Caco-2 (cell line): Measurements from ENCODE around the gene TMEM117. TPM values are rescaled to one million over a fixed set of nuclear protein-coding genes. Genes with fewer than 3 reads are reported as not detected.

Source experiments
- BruUV-seq: library from RNA; stranded (reverse); fragments of 400-500 nt; replicated peaks from 2 replicates; lab custom pipeline; 2021; lab: Mats Ljungman, UMichigan
- CTCF ChIA-PET: fragments of 300-600 bp; sonication (Branson Sonifier 250); formaldehyde crosslinking; loops from one replicate; lab custom pipeline; 2022; ENCODE audit warnings: antibody characterized with exemption; lab: Charles Lee
- POLR2A ChIA-PET: fragments of 300-600 bp; sonication (Branson Sonifier 250); formaldehyde crosslinking; loops from one replicate; lab custom pipeline; 2022; ENCODE audit warnings: antibody characterized with exemption; lab: Charles Lee
- DNase-seq, 2 experiments: peaks; one replicate each; pipeline versions ENCODE4 v3.0.0 to v3.0.0-alpha.2; 2020 to 2022
- H3K27me3 ChIP-seq: replicated peaks from 2 replicates; pipeline ENCODE4 v1.6.0; 2011; ENCODE audit warnings: low read length; ENCODE audit not compliant: control insufficient read depth, insufficient read depth
- H3K36me3 ChIP-seq: 2 replicates; pipeline ENCODE4 v1.5.1; 2011; ENCODE audit warnings: low read length; ENCODE audit not compliant: control insufficient read depth, insufficient read depth
- H3K4me1 ChIP-seq: fragments of 250-450 bp; sonication (Bioruptor Pico); 2 replicates; pipeline ENCODE4 v1.5.1; 2020; ENCODE audit warnings: mild to moderate bottlenecking
- H3K4me3 ChIP-seq: 2 replicates; pipeline ENCODE4 v1.5.1; 2011; ENCODE audit warnings: low read depth, mild to moderate bottlenecking, control low read depth, low read length
- H3K9me3 ChIP-seq: fragments of 250-450 bp; sonication (Bioruptor Pico); 2 replicates; pipeline ENCODE4 v1.5.1; 2020; ENCODE audit warnings: mild to moderate bottlenecking, moderate library complexity
- H3K27ac Mint-ChIP-seq: one replicate; pipeline ENCODE4 v1.8.0; 2022; ENCODE audit warnings: mixed read lengths; ENCODE audit not compliant: unreplicated experiment
- H3K27me3 Mint-ChIP-seq: one replicate; pipeline ENCODE4 v1.8.0; 2022; ENCODE audit warnings: mixed read lengths; ENCODE audit not compliant: insufficient read depth, unreplicated experiment
- H3K36me3 Mint-ChIP-seq: one replicate; pipeline ENCODE4 v1.8.0; 2022; ENCODE audit warnings: mild to moderate bottlenecking, mixed read lengths; ENCODE audit not compliant: insufficient read depth, unreplicated experiment
- H3K4me1 Mint-ChIP-seq: one replicate; pipeline ENCODE4 v1.8.0; 2022; ENCODE audit warnings: low read depth, mixed read lengths; ENCODE audit not compliant: unreplicated experiment
- H3K4me3 Mint-ChIP-seq: one replicate; pipeline ENCODE4 v1.8.0; 2022; ENCODE audit warnings: mild to moderate bottlenecking, moderate library complexity, mixed read lengths; ENCODE audit not compliant: unreplicated experiment
- H3K9me3 Mint-ChIP-seq: one replicate; pipeline ENCODE4 v1.8.0; 2022; ENCODE audit warnings: mixed read lengths; ENCODE audit not compliant: unreplicated experiment
- intact Hi-C: fragments of 100-400 bp; cut with micrococcal nuclease; formaldehyde crosslinking; loops from one replicate; pipeline ENCODE4 v1.10.0; 2022; ENCODE audit not compliant: unreplicated experiment
- total RNA-seq: library from RNA; stranded (reverse); gene quantifications from 2 replicates; pipeline ENCODE4 v1.2.3, GENCODE V29; 2022
- TF ChIP-seq, protein P1 (sequence below), 2 experiments: fragments of 200-600 bp in 1 of 2; IDR thresholded peaks; 1 replicate in 1 of 2; 2 replicates in 1 of 2; pipeline versions ENCODE4 v1.5.1 to v1.8.0; 2011 to 2022; ENCODE audit warnings: antibody characterized with exemption in 1 of 2, control low read depth in 1 of 2, inconsistent platforms in 1 of 2, low read depth in 1 of 2, low read length in 1 of 2, mild to moderate bottlenecking in 1 of 2, moderate library complexity in 1 of 2; ENCODE audit not compliant: insufficient read depth in 1 of 2, severe bottlenecking in 1 of 2, unreplicated experiment in 1 of 2

Gene TMEM117
- total RNA-seq, 1 experiment from 2014 or later = 34.1 TPM

DNA sequence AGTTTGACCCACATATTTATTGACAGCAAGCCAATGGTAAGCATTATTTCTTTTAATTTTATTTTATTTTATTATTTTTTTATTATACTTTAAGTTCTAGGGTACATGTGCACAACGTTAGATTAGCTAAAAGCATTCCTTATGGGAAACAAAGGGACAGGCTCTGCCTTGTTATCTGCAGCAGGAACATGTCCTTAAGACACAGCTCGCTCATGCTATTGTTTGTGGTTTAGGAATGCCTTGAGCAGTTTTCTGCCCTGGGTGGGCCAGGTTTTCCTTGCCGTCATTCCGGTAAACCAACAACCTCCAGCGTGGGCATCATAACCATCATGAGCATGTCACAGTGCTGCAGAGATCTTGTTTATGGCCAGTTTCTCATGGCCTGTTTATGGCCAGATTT lies 370.2 kb downstream of the TMEM117 start:
- no peaks in the 10 kb centered on the region for H3K36me3 ChIP-seq
- Mint-ChIP-seq H3K4me1 (no peaks in the 10 kb centered on the region), H3K27ac (no peak overlapping the region), H3K4me3 (no peak overlapping the region), H3K36me3 (no peaks in the 10 kb centered on the region), H3K9me3 (peaks cover 28% of the 10 kb centered on the region), H3K27me3 (no peaks in the 10 kb centered on the region)
- no peak for DNase-seq
- H3K9me3 ChIP-seq = peaks cover 11% of the 10 kb centered on the region
- H3K4me1 ChIP-seq = no peaks in the 10 kb centered on the region
- ChIA-PET POLR2A (no interaction called here), CTCF (no interaction called here)
- H3K4me3 ChIP-seq = no peak overlapping the region
- H3K27me3 ChIP-seq = no peaks in the 10 kb centered on the region
- no TSS peak for BruUV-seq
- intact Hi-C loops = no loop called here
- TF ChIP-seq, protein P1, sequence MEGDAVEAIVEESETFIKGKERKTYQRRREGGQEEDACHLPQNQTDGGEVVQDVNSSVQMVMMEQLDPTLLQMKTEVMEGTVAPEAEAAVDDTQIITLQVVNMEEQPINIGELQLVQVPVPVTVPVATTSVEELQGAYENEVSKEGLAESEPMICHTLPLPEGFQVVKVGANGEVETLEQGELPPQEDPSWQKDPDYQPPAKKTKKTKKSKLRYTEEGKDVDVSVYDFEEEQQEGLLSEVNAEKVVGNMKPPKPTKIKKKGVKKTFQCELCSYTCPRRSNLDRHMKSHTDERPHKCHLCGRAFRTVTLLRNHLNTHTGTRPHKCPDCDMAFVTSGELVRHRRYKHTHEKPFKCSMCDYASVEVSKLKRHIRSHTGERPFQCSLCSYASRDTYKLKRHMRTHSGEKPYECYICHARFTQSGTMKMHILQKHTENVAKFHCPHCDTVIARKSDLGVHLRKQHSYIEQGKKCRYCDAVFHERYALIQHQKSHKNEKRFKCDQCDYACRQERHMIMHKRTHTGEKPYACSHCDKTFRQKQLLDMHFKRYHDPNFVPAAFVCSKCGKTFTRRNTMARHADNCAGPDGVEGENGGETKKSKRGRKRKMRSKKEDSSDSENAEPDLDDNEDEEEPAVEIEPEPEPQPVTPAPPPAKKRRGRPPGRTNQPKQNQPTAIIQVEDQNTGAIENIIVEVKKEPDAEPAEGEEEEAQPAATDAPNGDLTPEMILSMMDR (IDR thresholded peaks at IDR 0.05; ENCODE audit: insufficient read depth in 1 of 2, low read depth in 1 of 2, low read length in 1 of 2, severe bottlenecking in 1 of 2, unreplicated experiment in 1 of 2) = no peak

- H3K9me3 ChIP-seq = no peaks in the 10 kb centered on the region; the same call in 1 of the 2 replicates
- no peaks in the 10 kb centered on the region for H3K27me3 Mint-ChIP-seq
- no peaks in the 10 kb centered on the region for H3K4me1 ChIP-seq
- intact Hi-C loops = no loop called here
- no peaks in the 10 kb centered on the region for H3K36me3 ChIP-seq
- no peak for DNase-seq
- TF ChIP-seq, protein P1 (IDR thresholded peaks at IDR 0.05; ENCODE audit: insufficient read depth in 1 of 2, low read depth in 1 of 2, low read length in 1 of 2, severe bottlenecking in 1 of 2, unreplicated experiment in 1 of 2) = no peak
- H3K27me3 ChIP-seq = no peaks in the 10 kb centered on the region
- ChIA-PET POLR2A (no interaction called here), CTCF (no interaction called here)
- no peaks in the 10 kb centered on the region for H3K4me1 Mint-ChIP-seq
- no peaks in the 10 kb centered on the region for H3K9me3 Mint-ChIP-seq
- H3K4me3 ChIP-seq = no peak overlapping the region
- H3K36me3 Mint-ChIP-seq = peaks cover 6% of the 10 kb centered on the region
- no TSS peak for BruUV-seq
- no peak overlapping the region for H3K4me3 Mint-ChIP-seq
- H3K27ac Mint-ChIP-seq = no peak overlapping the region
These were observed 381.4 kb downstream of the TMEM117 start for GRCh38 chr12:44217146-44217883.

DNA sequence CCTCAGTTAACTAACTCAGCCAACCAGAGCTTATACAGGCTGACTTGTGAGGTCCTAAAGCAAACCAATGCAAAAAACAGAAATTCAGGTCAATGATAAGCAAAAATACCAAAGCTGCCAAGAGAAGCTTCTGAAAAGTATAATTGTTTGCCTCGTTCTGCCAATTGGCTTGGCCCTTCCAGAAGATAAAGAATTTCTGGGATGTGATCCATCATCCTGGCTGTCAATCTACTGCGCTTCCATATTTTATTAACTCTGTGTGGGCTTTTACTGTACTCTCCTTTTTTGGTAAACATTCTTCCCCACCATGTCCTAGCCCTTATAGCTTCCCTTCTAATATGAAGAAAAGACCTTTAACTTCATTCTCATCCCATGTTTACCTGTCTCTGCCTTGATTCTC lies 387.9 kb downstream of the TMEM117 start:
- intact Hi-C loops = no loop called here
- Histone ChIP-seq H3K4me3 (no peak overlapping the region), H3K36me3 (no peaks in the 10 kb centered on the region), H3K9me3 (no peaks in the 10 kb centered on the region), H3K4me1 (no peaks in the 10 kb centered on the region), H3K27me3 (no peaks in the 10 kb centered on the region)
- ChIA-PET POLR2A (no interaction called here), CTCF (no interaction called here)
- no peaks in the 10 kb centered on the region for H3K27me3 Mint-ChIP-seq
- BruUV-seq = no TSS peak
- H3K4me3 Mint-ChIP-seq = no peak overlapping the region
- H3K27ac Mint-ChIP-seq = no peak overlapping the region
- no peak for DNase-seq
- H3K36me3 Mint-ChIP-seq = peaks cover 11% of the 10 kb centered on the region
- TF ChIP-seq, protein P1 (IDR thresholded peaks at IDR 0.05; ENCODE audit: insufficient read depth in 1 of 2, low read depth in 1 of 2, low read length in 1 of 2, severe bottlenecking in 1 of 2, unreplicated experiment in 1 of 2) = no peak
- no peaks in the 10 kb centered on the region for H3K4me1 Mint-ChIP-seq
- H3K9me3 Mint-ChIP-seq = no peaks in the 10 kb centered on the region
